WTC11 (cell line): ENCODE results near the gene NPAS2. TPM values are rescaled to one million over a fixed set of nuclear protein-coding genes. Genes with fewer than 3 reads are reported as not detected.

ENCODE experiments used
- ATAC-seq: fragments of 200-7000 bp; cut with Tn5 transposase; 2 replicates; pipeline ENCODE4 v1.10.0; 2021; ENCODE audit warnings: mild to moderate bottlenecking, moderate library complexity
- CTCF ChIA-PET: fragments of 300-600 bp; sonication (Branson Sonifier 250); formaldehyde crosslinking; loops from one replicate; lab custom pipeline; 2021; ENCODE audit warnings: antibody characterized with exemption; lab: Charles Lee
- POLR2A ChIA-PET: fragments of 350-600 bp; sonication (Branson Sonifier 250); formaldehyde crosslinking; loops from one replicate; lab custom pipeline; 2021; ENCODE audit warnings: antibody characterized with exemption; lab: Charles Lee
- DNase-seq: peaks from one replicate; pipeline ENCODE4 v3.0.0; 2021; ENCODE audit warnings: low spot score
- H3K27ac Mint-ChIP-seq: 2 replicates; pipeline ENCODE4 v1.8.0; 2021; ENCODE audit warnings: mixed read lengths
- H3K27me3 Mint-ChIP-seq: 2 replicates; pipeline ENCODE4 v1.8.0; 2021; ENCODE audit warnings: low read depth, mild to moderate bottlenecking, moderate library complexity, mixed read lengths
- H3K36me3 Mint-ChIP-seq: 2 replicates; pipeline ENCODE4 v1.8.0; 2021; ENCODE audit warnings: mixed read lengths
- H3K4me1 Mint-ChIP-seq: 2 replicates; pipeline ENCODE4 v1.8.0; 2022; ENCODE audit warnings: mixed read lengths
- H3K4me3 Mint-ChIP-seq: 2 replicates; pipeline ENCODE4 v1.8.0; 2021; ENCODE audit warnings: mild to moderate bottlenecking, moderate library complexity, mixed read lengths
- H3K9me3 Mint-ChIP-seq: 2 replicates; pipeline ENCODE4 v1.8.0; 2021; ENCODE audit warnings: mixed read lengths
- CBFB ChIP-seq: sonication (generic); formaldehyde crosslinking; IDR thresholded peaks from 2 replicates; pipeline ENCODE4 v1.8.1; 2022; ENCODE audit warnings: mild to moderate bottlenecking, low read depth, missing genetic modification reagents
- EMX1 ChIP-seq: fragments of 250-450 bp; sonication (Bioruptor Pico); IDR thresholded peaks from 2 replicates; pipeline ENCODE4 v1.8.0; 2021; ENCODE audit warnings: mild to moderate bottlenecking
- ETV6 ChIP-seq: sonication (generic); formaldehyde crosslinking; IDR thresholded peaks from 2 replicates; pipeline ENCODE4 v1.8.1; 2022; ENCODE audit warnings: mild to moderate bottlenecking, missing genetic modification reagents
- FOXK1 ChIP-seq: sonication (generic); formaldehyde crosslinking; IDR thresholded peaks from 2 replicates; pipeline ENCODE4 v1.8.0; 2022; ENCODE audit warnings: mild to moderate bottlenecking, moderate library complexity, missing genetic modification reagents
- IRF2 ChIP-seq: sonication (generic); formaldehyde crosslinking; IDR thresholded peaks from 2 replicates; pipeline ENCODE4 v1.8.0; 2022; ENCODE audit warnings: low read depth, missing genetic modification reagents, borderline replicate concordance
- JAZF1 ChIP-seq: fragments of 250-450 bp; sonication (Bioruptor Pico); IDR thresholded peaks from 2 replicates; pipeline ENCODE4 v1.9.0; 2021; ENCODE audit warnings: moderate library complexity, mild to moderate bottlenecking, inconsistent platforms
- MYBL2 ChIP-seq: sonication (generic); formaldehyde crosslinking; IDR thresholded peaks from 2 replicates; pipeline ENCODE4 v1.8.1; 2023; ENCODE audit warnings: mild to moderate bottlenecking, moderate library complexity, missing genetic modification reagents
- NFYB ChIP-seq: sonication (generic); formaldehyde crosslinking; conservative IDR thresholded peaks from 2 replicates; pipeline ENCODE4 v1.8.0; 2022; ENCODE audit warnings: low read depth, missing genetic modification reagents
- PRRX2 ChIP-seq: fragments of 250-450 bp; sonication (Bioruptor Pico); IDR thresholded peaks from 2 replicates; pipeline ENCODE4 v1.8.0; 2021; ENCODE audit warnings: mild to moderate bottlenecking
- SOX15 ChIP-seq: fragments of 250-450 bp; sonication (Bioruptor Pico); IDR thresholded peaks from 2 replicates; pipeline ENCODE4 v1.9.0; 2021; ENCODE audit warnings: mild to moderate bottlenecking
- SP1 ChIP-seq: sonication (generic); formaldehyde crosslinking; conservative IDR thresholded peaks from 2 replicates; pipeline ENCODE4 v1.8.1; 2022; ENCODE audit warnings: missing genetic modification reagents
- TEAD1 ChIP-seq: sonication (generic); formaldehyde crosslinking; IDR thresholded peaks from 2 replicates; pipeline ENCODE4 v1.8.0; 2022; ENCODE audit warnings: mild to moderate bottlenecking, missing genetic modification reagents
- ZNF263 ChIP-seq: sonication (generic); formaldehyde crosslinking; IDR thresholded peaks from 2 replicates; pipeline ENCODE4 v1.8.1; 2022; ENCODE audit warnings: low read depth, mild to moderate bottlenecking, moderate library complexity, missing genetic modification reagents
- ZNF423 ChIP-seq: fragments of 250-450 bp; sonication (Bioruptor Pico); IDR thresholded peaks from 2 replicates; pipeline ENCODE4 v2.1.2; 2022; ENCODE audit warnings: mild to moderate bottlenecking, moderate library complexity
- total RNA-seq: library from RNA; stranded (reverse); gene quantifications from 3 replicates; pipeline ENCODE4 v1.2.3, GENCODE V29; 2021
- TF ChIP-seq, protein P1 (sequence below): fragments of 200-600 bp; IDR thresholded peaks from 2 replicates; pipeline ENCODE4 v1.8.0; 2022; ENCODE audit warnings: antibody characterized with exemption
- TF ChIP-seq, protein P2 (sequence below): sonication (generic); formaldehyde crosslinking; conservative IDR thresholded peaks from 2 replicates; pipeline ENCODE4 v1.8.1; 2022; ENCODE audit warnings: mild to moderate bottlenecking, missing genetic modification reagents
- TF ChIP-seq, protein P3 (sequence below): sonication (generic); formaldehyde crosslinking; IDR thresholded peaks from 2 replicates; pipeline ENCODE4 v1.8.1; 2023; ENCODE audit warnings: mild to moderate bottlenecking, missing genetic modification reagents
- TF ChIP-seq, protein P4 (sequence below): sonication (generic); formaldehyde crosslinking; IDR thresholded peaks from 2 replicates; pipeline ENCODE4 v1.8.1; 2023; ENCODE audit warnings: mild to moderate bottlenecking, missing genetic modification reagents, moderate library complexity
- TF ChIP-seq, protein P5 (sequence below): fragments of 250-450 bp; sonication (Bioruptor Pico); conservative IDR thresholded peaks from 2 replicates; pipeline ENCODE4 v1.9.0; 2021; ENCODE audit warnings: mild to moderate bottlenecking
- TF ChIP-seq, protein P6 (sequence below): sonication (generic); formaldehyde crosslinking; IDR thresholded peaks from 2 replicates; pipeline ENCODE4 v1.8.1; 2022; ENCODE audit warnings: low read depth, missing genetic modification reagents, borderline replicate concordance
- TF ChIP-seq, protein P7 (sequence below): fragments of 250-450 bp; sonication (Bioruptor Pico); IDR thresholded peaks from 2 replicates; pipeline ENCODE4 v1.8.0; 2021; ENCODE audit warnings: mild to moderate bottlenecking

NPAS2 gene
- total RNA-seq, 1 experiment from 2014 or later, result 2.6 TPM

DNA sequence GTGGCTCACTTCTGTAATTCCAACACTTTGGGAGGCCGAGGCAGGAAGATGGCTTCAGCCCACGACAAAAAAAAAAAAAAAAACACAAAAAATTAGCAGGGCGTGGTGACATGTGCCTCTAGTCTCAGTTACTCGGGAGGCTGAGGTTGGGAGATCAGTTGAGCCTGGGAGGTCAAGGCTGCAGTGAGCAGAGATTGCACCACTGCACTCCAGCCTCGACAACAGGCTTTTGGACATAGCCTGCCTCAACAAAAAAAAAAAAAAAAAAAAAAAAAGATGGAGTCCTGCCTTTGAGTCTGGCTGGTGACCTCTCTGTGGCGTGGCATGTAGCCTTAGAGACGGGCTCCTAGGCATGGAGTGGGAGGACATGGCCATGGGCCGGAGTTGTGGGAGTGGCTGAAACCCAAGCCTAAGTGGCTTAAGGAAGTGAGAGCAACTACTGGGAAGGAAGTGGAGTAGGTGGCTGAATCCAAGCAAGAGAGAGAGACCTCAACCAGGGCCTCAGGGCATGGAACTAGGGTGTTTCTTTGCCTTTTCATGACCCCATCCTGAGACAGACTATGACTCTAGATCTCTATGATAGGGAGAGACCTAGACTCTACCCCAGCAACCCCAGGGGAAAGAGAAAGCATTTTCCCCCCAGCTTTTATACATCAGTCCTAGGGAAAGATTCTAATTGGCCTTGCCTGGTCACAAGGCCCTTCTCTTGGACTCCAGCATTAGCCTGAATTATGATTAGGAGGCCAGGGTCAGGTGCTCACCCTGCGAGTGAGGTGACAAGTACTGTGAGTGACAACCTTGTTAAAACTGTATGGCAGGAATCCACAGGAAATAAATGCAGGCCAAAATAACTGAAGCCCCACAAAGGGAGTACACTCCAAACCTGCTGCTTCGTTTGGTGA, 34.2 kb downstream of the NPAS2 start (continued):
- TF ChIP-seq, protein P1, sequence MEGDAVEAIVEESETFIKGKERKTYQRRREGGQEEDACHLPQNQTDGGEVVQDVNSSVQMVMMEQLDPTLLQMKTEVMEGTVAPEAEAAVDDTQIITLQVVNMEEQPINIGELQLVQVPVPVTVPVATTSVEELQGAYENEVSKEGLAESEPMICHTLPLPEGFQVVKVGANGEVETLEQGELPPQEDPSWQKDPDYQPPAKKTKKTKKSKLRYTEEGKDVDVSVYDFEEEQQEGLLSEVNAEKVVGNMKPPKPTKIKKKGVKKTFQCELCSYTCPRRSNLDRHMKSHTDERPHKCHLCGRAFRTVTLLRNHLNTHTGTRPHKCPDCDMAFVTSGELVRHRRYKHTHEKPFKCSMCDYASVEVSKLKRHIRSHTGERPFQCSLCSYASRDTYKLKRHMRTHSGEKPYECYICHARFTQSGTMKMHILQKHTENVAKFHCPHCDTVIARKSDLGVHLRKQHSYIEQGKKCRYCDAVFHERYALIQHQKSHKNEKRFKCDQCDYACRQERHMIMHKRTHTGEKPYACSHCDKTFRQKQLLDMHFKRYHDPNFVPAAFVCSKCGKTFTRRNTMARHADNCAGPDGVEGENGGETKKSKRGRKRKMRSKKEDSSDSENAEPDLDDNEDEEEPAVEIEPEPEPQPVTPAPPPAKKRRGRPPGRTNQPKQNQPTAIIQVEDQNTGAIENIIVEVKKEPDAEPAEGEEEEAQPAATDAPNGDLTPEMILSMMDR, result no peak
- TF ChIP-seq TEAD1 (CRISPR knock-in tag), result no peak
- TF ChIP-seq, protein P2, sequence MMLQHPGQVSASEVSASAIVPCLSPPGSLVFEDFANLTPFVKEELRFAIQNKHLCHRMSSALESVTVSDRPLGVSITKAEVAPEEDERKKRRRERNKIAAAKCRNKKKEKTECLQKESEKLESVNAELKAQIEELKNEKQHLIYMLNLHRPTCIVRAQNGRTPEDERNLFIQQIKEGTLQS (CRISPR knock-in tag), result no peak
- TF ChIP-seq PRRX2, result no peak
- TF ChIP-seq MYBL2, result no peak
- TF ChIP-seq, protein P3, sequence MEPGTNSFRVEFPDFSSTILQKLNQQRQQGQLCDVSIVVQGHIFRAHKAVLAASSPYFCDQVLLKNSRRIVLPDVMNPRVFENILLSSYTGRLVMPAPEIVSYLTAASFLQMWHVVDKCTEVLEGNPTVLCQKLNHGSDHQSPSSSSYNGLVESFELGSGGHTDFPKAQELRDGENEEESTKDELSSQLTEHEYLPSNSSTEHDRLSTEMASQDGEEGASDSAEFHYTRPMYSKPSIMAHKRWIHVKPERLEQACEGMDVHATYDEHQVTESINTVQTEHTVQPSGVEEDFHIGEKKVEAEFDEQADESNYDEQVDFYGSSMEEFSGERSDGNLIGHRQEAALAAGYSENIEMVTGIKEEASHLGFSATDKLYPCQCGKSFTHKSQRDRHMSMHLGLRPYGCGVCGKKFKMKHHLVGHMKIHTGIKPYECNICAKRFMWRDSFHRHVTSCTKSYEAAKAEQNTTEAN (CRISPR knock-in tag), result no peak
- TF ChIP-seq, protein P4, sequence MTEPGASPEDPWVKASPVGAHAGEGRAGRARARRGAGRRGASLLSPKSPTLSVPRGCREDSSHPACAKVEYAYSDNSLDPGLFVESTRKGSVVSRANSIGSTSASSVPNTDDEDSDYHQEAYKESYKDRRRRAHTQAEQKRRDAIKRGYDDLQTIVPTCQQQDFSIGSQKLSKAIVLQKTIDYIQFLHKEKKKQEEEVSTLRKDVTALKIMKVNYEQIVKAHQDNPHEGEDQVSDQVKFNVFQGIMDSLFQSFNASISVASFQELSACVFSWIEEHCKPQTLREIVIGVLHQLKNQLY (CRISPR knock-in tag), result no peak
- no peak for TF ChIP-seq SP1 (CRISPR knock-in tag)
- no peak for TF ChIP-seq NFYB

DNA sequence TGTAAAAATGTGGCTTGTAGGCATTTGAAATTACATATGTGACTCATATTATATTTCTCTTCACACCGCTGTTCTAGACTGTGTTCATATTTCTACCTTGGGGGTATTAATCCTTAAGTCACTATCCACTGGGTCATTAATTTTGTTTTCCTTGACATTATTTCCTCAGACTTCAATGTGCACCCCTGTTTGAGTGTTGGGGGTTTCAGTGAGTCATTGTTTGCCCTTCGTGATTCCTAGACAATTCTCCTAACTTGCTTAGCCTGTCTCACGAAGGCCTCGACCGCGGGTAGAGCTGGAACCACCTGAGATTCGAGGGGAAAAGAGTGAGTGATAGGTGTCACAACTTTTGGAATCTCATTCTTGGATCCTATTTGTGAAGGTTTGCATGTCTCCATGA, 35.1 kb downstream of the NPAS2 start:
- Mint-ChIP-seq H3K9me3 (no peaks in the 10 kb centered on the region), H3K27me3 (no peaks in the 10 kb centered on the region), H3K27ac (no peak overlapping the region), H3K36me3 (no peaks in the 10 kb centered on the region)
- no peak for ATAC-seq
- TF ChIP-seq FOXK1 (CRISPR knock-in tag), result no peak
- TF ChIP-seq ZNF263 (CRISPR knock-in tag), result no peak
- TF ChIP-seq ZNF423, result no peak
- no peak for TF ChIP-seq EMX1 (CRISPR knock-in tag)
- TF ChIP-seq CBFB (CRISPR knock-in tag), result no peak
- TF ChIP-seq ETV6 (CRISPR knock-in tag), result no peak
- TF ChIP-seq, protein P5, sequence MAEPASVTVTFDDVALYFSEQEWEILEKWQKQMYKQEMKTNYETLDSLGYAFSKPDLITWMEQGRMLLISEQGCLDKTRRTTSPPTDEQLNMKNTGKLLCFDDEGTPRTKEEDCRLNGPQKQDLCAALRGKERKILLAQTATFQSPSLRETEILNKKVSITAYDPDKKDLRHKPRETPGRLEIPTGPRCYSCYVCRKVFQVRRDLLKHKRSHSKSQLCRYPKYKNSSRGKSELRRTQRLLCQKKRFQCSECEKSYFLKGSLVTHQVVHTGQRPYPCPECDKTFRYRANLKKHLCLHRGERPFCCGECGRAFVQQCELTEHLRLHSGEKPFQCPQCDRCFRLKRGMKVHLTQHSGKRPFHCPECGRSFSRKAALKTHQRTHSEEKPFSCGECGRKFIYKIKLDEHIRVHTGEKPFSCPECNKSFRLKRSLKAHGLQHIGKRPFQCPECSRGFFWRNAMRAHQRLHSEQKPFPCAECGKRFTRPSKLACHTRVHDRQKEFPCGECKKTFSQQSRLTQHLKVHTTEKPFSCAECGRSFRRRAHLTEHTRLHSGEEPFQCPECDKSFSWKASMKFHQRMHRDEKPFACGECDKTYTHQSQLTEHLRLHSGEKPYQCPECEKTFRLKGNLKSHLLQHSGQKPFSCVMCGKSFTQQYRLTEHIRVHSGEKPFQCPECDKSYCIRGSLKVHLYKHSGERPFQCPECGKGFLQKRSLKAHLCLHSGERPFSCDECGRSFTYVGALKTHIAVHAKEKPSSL (CRISPR knock-in tag), result no peak
- TF ChIP-seq, protein P6, sequence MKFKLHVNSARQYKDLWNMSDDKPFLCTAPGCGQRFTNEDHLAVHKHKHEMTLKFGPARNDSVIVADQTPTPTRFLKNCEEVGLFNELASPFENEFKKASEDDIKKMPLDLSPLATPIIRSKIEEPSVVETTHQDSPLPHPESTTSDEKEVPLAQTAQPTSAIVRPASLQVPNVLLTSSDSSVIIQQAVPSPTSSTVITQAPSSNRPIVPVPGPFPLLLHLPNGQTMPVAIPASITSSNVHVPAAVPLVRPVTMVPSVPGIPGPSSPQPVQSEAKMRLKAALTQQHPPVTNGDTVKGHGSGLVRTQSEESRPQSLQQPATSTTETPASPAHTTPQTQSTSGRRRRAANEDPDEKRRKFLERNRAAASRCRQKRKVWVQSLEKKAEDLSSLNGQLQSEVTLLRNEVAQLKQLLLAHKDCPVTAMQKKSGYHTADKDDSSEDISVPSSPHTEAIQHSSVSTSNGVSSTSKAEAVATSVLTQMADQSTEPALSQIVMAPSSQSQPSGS (CRISPR knock-in tag), result no peak
- TF ChIP-seq, protein P7, sequence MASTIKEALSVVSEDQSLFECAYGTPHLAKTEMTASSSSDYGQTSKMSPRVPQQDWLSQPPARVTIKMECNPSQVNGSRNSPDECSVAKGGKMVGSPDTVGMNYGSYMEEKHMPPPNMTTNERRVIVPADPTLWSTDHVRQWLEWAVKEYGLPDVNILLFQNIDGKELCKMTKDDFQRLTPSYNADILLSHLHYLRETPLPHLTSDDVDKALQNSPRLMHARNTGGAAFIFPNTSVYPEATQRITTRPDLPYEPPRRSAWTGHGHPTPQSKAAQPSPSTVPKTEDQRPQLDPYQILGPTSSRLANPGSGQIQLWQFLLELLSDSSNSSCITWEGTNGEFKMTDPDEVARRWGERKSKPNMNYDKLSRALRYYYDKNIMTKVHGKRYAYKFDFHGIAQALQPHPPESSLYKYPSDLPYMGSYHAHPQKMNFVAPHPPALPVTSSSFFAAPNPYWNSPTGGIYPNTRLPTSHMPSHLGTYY (CRISPR knock-in tag), result no peak
- TF ChIP-seq SOX15 (CRISPR knock-in tag), result no peak
- TF ChIP-seq PRRX2, result no peak
- TF ChIP-seq IRF2 (CRISPR knock-in tag), result no peak
- TF ChIP-seq JAZF1 (CRISPR knock-in tag), result no peak
- TF ChIP-seq, all 79 proteins: peak for 0
- no peak for DNase-seq
- Mint-ChIP-seq H3K4me1 (peaks cover 11% of the 10 kb centered on the region), H3K4me3 (no peak overlapping the region)
- ChIA-PET POLR2A (no interaction called here), CTCF (interaction anchor here (0.8 kb wide), 1 partner anchor 249 kb away, joined by 3 read pairs; no protein-coding TSS in a partner anchor)
